IPS-18a (cell line): ENCODE data around the gene CYS1.

Source experiments
- H3K27ac ChIP-seq: one replicate; pipeline ENCODE4 v1.5.1; 2013; ENCODE audit warnings: low read length
- H3K27me3 ChIP-seq: one replicate; pipeline ENCODE4 v1.6.1; 2013; ENCODE audit warnings: mild to moderate bottlenecking, low read length; ENCODE audit not compliant: control insufficient read depth, insufficient read depth
- H3K36me3 ChIP-seq: one replicate; pipeline ENCODE4 v1.6.1; 2013; ENCODE audit warnings: low read depth, low read length; ENCODE audit not compliant: control insufficient read depth
- H3K4me1 ChIP-seq: one replicate; pipeline ENCODE4 v1.6.1; 2013; ENCODE audit warnings: low read depth, low read length; ENCODE audit not compliant: control insufficient read depth
- H3K4me3 ChIP-seq: one replicate; pipeline ENCODE4 v1.5.1; 2013; ENCODE audit warnings: low read length
- H3K9ac ChIP-seq: one replicate; pipeline ENCODE4 v1.6.1; 2013; ENCODE audit warnings: mild to moderate bottlenecking, low read length, moderate library complexity
- H3K9me3 ChIP-seq: one replicate; pipeline ENCODE4 v1.6.1; 2013; ENCODE audit warnings: low read depth, low read length; ENCODE audit not compliant: control insufficient read depth

The CYS1 gene

GRCh38 chr2:10067881-10068280, 12.3 kb downstream of the CYS1 start:
- H3K27ac ChIP-seq: no peak overlapping the region
- H3K4me3 ChIP-seq: no peak overlapping the region
- no peaks in the 10 kb centered on the region for H3K27me3 ChIP-seq
- H3K9me3 ChIP-seq: no peaks in the 10 kb centered on the region
- H3K4me1 ChIP-seq: peaks cover 5% of the 10 kb centered on the region
- H3K9ac ChIP-seq: no peak overlapping the region
- H3K36me3 ChIP-seq: no peaks in the 10 kb centered on the region

GRCh38 chr2:10067330-10067729, 12.9 kb downstream of the CYS1 start:
- Histone ChIP-seq H3K4me1 (peaks cover 5% of the 10 kb centered on the region), H3K27me3 (no peaks in the 10 kb centered on the region), H3K4me3 (no peak overlapping the region), H3K27ac (no peak overlapping the region), H3K36me3 (no peaks in the 10 kb centered on the region), H3K9ac (no peak overlapping the region), H3K9me3 (no peaks in the 10 kb centered on the region)

- Histone ChIP-seq H3K27ac (no peak overlapping the region), H3K27me3 (no peaks in the 10 kb centered on the region), H3K36me3 (no peaks in the 10 kb centered on the region), H3K4me1 (peaks cover 5% of the 10 kb centered on the region), H3K9ac (no peak overlapping the region), H3K4me3 (no peak overlapping the region), H3K9me3 (no peaks in the 10 kb centered on the region)
Observed at GRCh38 chr2:10065773-10066055, 14.5 kb downstream of the CYS1 start.

DNA sequence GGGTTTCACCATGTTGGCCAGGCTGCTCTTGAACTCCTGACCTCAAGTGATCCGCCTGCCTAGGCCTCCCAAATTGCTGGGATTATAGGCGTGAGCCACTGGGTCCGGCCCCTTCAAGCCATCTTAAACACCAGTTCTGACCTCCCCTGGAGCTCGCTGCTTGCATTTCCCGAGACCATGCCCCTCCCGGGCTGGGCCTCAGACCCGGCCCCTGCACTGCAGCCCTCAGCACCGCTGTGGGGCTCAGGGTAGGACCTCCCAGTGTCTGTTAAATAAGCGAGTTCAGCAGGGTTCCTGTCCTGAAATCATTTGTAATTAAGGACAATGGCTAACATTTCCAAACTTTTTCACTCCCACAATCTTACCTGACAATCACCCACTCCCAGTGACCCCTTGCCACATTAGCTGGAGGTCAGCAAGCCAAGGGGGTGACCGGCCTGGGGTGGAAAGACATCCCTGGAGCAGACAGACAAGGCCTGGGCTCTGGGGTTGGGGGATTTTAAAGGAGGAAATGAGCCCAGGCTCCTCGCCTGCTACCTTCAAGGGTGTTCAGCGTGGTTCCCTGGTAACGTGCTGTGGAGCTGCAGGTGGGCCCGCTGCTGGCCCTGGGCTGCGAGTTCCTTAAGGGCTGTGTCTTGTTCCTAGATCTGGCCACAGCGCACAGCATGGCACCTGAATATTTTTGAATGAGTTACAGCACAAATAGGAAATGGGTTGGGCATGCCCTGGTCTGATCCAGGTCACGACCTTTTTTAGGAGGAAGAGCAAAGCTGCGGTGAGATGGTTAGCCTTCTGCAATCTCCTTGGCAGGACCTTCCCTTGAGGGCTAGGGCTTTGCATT, 15.1 kb downstream of the CYS1 start:
- H3K9me3 ChIP-seq: no peaks in the 10 kb centered on the region
- H3K4me3 ChIP-seq: no peak overlapping the region
- H3K36me3 ChIP-seq: no peaks in the 10 kb centered on the region
- no peak overlapping the region for H3K27ac ChIP-seq
- no peaks in the 10 kb centered on the region for H3K27me3 ChIP-seq
- H3K4me1 ChIP-seq: peaks cover 5% of the 10 kb centered on the region
- H3K9ac ChIP-seq: no peak overlapping the region

DNA sequence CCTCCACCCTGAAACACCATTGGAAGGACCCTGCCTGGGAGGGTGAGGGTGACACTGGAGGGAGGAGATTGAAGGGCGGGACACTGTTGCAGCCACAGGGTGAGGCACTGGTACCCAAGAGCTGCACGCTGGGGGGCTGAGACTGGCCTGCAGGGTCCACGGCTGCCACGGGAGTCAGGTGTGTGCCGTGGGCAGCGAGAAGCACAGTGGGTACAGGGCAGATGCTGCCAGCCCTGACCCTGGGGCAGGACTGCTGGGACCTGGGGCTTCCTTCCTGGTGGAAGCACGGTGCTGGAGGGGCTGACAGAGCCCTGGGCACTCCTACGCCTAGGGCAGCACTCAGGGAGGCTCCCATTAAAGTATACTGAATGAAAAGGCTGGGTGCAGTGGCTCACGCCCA, 16.6 kb downstream of the CYS1 start:
- Histone ChIP-seq H3K4me1 (peaks cover 5% of the 10 kb centered on the region), H3K27ac (no peak overlapping the region), H3K9me3 (no peaks in the 10 kb centered on the region), H3K4me3 (no peak overlapping the region), H3K36me3 (no peaks in the 10 kb centered on the region), H3K27me3 (no peaks in the 10 kb centered on the region), H3K9ac (no peak overlapping the region)

DNA sequence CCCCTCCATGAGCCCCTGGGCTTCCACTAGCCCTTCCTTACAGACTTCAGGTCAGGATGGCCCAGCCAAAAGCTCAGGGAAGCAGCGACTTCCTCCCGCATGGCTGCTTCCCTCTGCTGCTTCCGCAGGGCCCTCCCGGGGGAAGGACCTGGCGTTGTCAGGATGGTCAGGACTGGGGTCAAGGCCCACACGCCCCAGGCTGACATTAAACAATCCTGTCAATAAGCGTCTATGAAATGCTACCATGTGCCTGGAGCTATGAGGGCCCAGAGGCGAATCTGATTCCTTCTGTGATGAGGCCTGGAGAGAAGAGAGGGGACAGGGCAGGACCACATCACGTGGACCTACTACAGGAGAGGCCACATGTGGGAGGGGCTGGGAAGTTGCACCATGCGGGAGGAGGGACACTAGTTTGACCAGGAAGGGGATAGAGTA, 17.3 kb downstream of the CYS1 start:
- no peak overlapping the region for H3K4me3 ChIP-seq
- H3K9me3 ChIP-seq: no peaks in the 10 kb centered on the region
- H3K4me1 ChIP-seq: peaks cover 5% of the 10 kb centered on the region
- no peak overlapping the region for H3K9ac ChIP-seq
- H3K36me3 ChIP-seq: no peaks in the 10 kb centered on the region
- no peaks in the 10 kb centered on the region for H3K27me3 ChIP-seq
- no peak overlapping the region for H3K27ac ChIP-seq

GRCh38 chr2:10061221-10061925, 18.8 kb downstream of the CYS1 start:
- H3K4me1 ChIP-seq: peaks cover 12% of the 10 kb centered on the region
- no peak overlapping the region for H3K9ac ChIP-seq
- H3K4me3 ChIP-seq: no peak overlapping the region
- H3K27ac ChIP-seq: no peak overlapping the region
- no peaks in the 10 kb centered on the region for H3K27me3 ChIP-seq
- H3K9me3 ChIP-seq: no peaks in the 10 kb centered on the region
- no peaks in the 10 kb centered on the region for H3K36me3 ChIP-seq

GRCh38 chr2:10059552-10060335, 20.5 kb downstream of the CYS1 start:
- H3K9ac ChIP-seq: no peak overlapping the region
- H3K9me3 ChIP-seq: no peaks in the 10 kb centered on the region
- no peaks in the 10 kb centered on the region for H3K36me3 ChIP-seq
- no peak overlapping the region for H3K4me3 ChIP-seq
- H3K27me3 ChIP-seq: no peaks in the 10 kb centered on the region
- H3K4me1 ChIP-seq: peaks cover 8% of the 10 kb centered on the region
- no peak overlapping the region for H3K27ac ChIP-seq

- H3K36me3 ChIP-seq: no peaks in the 10 kb centered on the region
- peaks cover 8% of the 10 kb centered on the region for H3K4me1 ChIP-seq
- no peak overlapping the region for H3K9ac ChIP-seq
- no peaks in the 10 kb centered on the region for H3K27me3 ChIP-seq
- no peak overlapping the region for H3K4me3 ChIP-seq
- H3K9me3 ChIP-seq: no peaks in the 10 kb centered on the region
- H3K27ac ChIP-seq: no peak overlapping the region
Observed at GRCh38 chr2:10059016-10059351, 21.2 kb downstream of the CYS1 start.

GRCh38 chr2:10058251-10059015, 21.8 kb downstream of the CYS1 start:
- no peaks in the 10 kb centered on the region for H3K9me3 ChIP-seq
- H3K4me3 ChIP-seq: no peak overlapping the region
- H3K27ac ChIP-seq: no peak overlapping the region
- H3K4me1 ChIP-seq: peaks cover 8% of the 10 kb centered on the region
- H3K27me3 ChIP-seq: no peaks in the 10 kb centered on the region
- no peak overlapping the region for H3K9ac ChIP-seq
- H3K36me3 ChIP-seq: no peaks in the 10 kb centered on the region
